ENCODE measurements around the gene CLASRP.

DNA sequence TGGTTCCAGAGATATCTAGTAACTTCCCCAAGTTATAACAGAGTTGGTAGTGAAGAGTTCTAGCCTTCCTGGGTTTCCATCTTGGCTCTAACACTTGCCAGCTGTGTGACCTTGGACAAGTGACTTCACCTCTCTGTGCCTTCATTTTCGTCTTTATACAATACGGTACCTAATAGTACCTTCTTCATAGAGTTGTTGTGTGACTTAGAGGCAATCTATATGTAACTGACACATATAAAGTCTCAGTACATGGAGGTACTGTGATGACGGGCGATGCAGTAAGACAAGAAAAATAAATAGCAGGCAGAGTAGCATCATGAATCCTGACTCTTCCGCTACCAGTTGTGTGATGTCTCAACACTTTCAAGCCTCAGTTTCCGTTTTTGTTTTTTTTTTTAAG, 8.0 kb upstream of the CLASRP start:
- TF ChIP-seq, protein P1, sequence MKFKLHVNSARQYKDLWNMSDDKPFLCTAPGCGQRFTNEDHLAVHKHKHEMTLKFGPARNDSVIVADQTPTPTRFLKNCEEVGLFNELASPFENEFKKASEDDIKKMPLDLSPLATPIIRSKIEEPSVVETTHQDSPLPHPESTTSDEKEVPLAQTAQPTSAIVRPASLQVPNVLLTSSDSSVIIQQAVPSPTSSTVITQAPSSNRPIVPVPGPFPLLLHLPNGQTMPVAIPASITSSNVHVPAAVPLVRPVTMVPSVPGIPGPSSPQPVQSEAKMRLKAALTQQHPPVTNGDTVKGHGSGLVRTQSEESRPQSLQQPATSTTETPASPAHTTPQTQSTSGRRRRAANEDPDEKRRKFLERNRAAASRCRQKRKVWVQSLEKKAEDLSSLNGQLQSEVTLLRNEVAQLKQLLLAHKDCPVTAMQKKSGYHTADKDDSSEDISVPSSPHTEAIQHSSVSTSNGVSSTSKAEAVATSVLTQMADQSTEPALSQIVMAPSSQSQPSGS (CRISPR knock-in tag; IDR thresholded peaks at IDR 0.05; ENCODE audit: borderline replicate concordance, low read depth) = no peak
- TF ChIP-seq, protein P2, sequence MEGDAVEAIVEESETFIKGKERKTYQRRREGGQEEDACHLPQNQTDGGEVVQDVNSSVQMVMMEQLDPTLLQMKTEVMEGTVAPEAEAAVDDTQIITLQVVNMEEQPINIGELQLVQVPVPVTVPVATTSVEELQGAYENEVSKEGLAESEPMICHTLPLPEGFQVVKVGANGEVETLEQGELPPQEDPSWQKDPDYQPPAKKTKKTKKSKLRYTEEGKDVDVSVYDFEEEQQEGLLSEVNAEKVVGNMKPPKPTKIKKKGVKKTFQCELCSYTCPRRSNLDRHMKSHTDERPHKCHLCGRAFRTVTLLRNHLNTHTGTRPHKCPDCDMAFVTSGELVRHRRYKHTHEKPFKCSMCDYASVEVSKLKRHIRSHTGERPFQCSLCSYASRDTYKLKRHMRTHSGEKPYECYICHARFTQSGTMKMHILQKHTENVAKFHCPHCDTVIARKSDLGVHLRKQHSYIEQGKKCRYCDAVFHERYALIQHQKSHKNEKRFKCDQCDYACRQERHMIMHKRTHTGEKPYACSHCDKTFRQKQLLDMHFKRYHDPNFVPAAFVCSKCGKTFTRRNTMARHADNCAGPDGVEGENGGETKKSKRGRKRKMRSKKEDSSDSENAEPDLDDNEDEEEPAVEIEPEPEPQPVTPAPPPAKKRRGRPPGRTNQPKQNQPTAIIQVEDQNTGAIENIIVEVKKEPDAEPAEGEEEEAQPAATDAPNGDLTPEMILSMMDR (IDR thresholded peaks at IDR 0.05) = no peak
- TF ChIP-seq, protein P3, sequence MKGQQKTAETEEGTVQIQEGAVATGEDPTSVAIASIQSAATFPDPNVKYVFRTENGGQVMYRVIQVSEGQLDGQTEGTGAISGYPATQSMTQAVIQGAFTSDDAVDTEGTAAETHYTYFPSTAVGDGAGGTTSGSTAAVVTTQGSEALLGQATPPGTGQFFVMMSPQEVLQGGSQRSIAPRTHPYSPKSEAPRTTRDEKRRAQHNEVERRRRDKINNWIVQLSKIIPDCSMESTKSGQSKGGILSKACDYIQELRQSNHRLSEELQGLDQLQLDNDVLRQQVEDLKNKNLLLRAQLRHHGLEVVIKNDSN (CRISPR knock-in tag; IDR thresholded peaks at IDR 0.05) = no peak
- TF ChIP-seq, protein P4, sequence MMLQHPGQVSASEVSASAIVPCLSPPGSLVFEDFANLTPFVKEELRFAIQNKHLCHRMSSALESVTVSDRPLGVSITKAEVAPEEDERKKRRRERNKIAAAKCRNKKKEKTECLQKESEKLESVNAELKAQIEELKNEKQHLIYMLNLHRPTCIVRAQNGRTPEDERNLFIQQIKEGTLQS (CRISPR knock-in tag; conservative IDR thresholded peaks at IDR 0.05) = no peak
- TF ChIP-seq, protein P5, sequence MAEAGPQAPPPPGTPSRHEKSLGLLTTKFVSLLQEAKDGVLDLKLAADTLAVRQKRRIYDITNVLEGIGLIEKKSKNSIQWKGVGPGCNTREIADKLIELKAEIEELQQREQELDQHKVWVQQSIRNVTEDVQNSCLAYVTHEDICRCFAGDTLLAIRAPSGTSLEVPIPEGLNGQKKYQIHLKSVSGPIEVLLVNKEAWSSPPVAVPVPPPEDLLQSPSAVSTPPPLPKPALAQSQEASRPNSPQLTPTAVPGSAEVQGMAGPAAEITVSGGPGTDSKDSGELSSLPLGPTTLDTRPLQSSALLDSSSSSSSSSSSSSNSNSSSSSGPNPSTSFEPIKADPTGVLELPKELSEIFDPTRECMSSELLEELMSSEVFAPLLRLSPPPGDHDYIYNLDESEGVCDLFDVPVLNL (CRISPR knock-in tag; IDR thresholded peaks at IDR 0.05; ENCODE audit: borderline replicate concordance, low read depth) = no peak
- TF ChIP-seq TP53 (CRISPR knock-in tag; IDR thresholded peaks at IDR 0.05) (no peak), JUN (CRISPR knock-in tag; IDR thresholded peaks at IDR 0.05) (no peak), NFYB (CRISPR knock-in tag; conservative IDR thresholded peaks at IDR 0.05; ENCODE audit: low read depth) (no peak)
- TF ChIP-seq, protein P6, sequence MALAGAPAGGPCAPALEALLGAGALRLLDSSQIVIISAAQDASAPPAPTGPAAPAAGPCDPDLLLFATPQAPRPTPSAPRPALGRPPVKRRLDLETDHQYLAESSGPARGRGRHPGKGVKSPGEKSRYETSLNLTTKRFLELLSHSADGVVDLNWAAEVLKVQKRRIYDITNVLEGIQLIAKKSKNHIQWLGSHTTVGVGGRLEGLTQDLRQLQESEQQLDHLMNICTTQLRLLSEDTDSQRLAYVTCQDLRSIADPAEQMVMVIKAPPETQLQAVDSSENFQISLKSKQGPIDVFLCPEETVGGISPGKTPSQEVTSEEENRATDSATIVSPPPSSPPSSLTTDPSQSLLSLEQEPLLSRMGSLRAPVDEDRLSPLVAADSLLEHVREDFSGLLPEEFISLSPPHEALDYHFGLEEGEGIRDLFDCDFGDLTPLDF (CRISPR knock-in tag; IDR thresholded peaks at IDR 0.05) = no peak
- TF ChIP-seq, protein P7, sequence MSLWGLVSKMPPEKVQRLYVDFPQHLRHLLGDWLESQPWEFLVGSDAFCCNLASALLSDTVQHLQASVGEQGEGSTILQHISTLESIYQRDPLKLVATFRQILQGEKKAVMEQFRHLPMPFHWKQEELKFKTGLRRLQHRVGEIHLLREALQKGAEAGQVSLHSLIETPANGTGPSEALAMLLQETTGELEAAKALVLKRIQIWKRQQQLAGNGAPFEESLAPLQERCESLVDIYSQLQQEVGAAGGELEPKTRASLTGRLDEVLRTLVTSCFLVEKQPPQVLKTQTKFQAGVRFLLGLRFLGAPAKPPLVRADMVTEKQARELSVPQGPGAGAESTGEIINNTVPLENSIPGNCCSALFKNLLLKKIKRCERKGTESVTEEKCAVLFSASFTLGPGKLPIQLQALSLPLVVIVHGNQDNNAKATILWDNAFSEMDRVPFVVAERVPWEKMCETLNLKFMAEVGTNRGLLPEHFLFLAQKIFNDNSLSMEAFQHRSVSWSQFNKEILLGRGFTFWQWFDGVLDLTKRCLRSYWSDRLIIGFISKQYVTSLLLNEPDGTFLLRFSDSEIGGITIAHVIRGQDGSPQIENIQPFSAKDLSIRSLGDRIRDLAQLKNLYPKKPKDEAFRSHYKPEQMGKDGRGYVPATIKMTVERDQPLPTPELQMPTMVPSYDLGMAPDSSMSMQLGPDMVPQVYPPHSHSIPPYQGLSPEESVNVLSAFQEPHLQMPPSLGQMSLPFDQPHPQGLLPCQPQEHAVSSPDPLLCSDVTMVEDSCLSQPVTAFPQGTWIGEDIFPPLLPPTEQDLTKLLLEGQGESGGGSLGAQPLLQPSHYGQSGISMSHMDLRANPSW (CRISPR knock-in tag; conservative IDR thresholded peaks at IDR 0.05; ENCODE audit: low read depth) = no peak
- TF ChIP-seq, protein P8, sequence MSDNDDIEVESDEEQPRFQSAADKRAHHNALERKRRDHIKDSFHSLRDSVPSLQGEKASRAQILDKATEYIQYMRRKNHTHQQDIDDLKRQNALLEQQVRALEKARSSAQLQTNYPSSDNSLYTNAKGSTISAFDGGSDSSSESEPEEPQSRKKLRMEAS (CRISPR knock-in tag; IDR thresholded peaks at IDR 0.05) = no peak
